HepG2 (cell line): Measurements from ENCODE around the gene MEPCE. TPM values are rescaled to one million over a fixed set of nuclear protein-coding genes. Genes with fewer than 3 reads are reported as not detected.

Source experiments
- FUBP1 ChIP-seq: sonication (generic); formaldehyde crosslinking; IDR thresholded peaks from 2 replicates; pipeline ENCODE4 v1.5.1; 2020; ENCODE audit warnings: missing genetic modification reagents, mild to moderate bottlenecking, borderline replicate concordance
- IKZF1 ChIP-seq: fragments of 450-650 bp; IDR thresholded peaks from 2 replicates; pipeline ENCODE4 v1.7.1; 2016
- SKI ChIP-seq: fragments of 450-650 bp; IDR thresholded peaks from one replicate; pipeline ENCODE4 v1.6.1; 2018; ENCODE audit warnings: mild to moderate bottlenecking; ENCODE audit not compliant: partially characterized antibody
- SRY ChIP-seq: sonication (generic); formaldehyde crosslinking; IDR thresholded peaks from 2 replicates; pipeline ENCODE4 v1.8.0; 2022; ENCODE audit warnings: mild to moderate bottlenecking, missing genetic modification reagents
- TAF1 ChIP-seq: sonication (generic); formaldehyde crosslinking; IDR thresholded peaks from 2 replicates; pipeline ENCODE4 v1.4.0; 2020; ENCODE audit warnings: missing genetic modification reagents
- ZBTB43 ChIP-seq: sonication (generic); formaldehyde crosslinking; conservative IDR thresholded peaks from 2 replicates; pipeline ENCODE4 v1.4.0; 2020; ENCODE audit warnings: missing genetic modification reagents
- ZMAT3 ChIP-seq: sonication (generic); formaldehyde crosslinking; conservative IDR thresholded peaks from 2 replicates; pipeline ENCODE4 v1.7.0; 2021; ENCODE audit warnings: missing genetic modification reagents
- ZMYM2 ChIP-seq: sonication (generic); formaldehyde crosslinking; IDR thresholded peaks from 2 replicates; pipeline ENCODE4 v1.8.0; 2022; ENCODE audit warnings: mild to moderate bottlenecking, missing genetic modification reagents
- ZNF275 ChIP-seq: sonication (generic); formaldehyde crosslinking; IDR thresholded peaks from 2 replicates; pipeline ENCODE4 v1.8.0; 2022; ENCODE audit warnings: missing genetic modification reagents, mild to moderate bottlenecking, inconsistent platforms, borderline replicate concordance
- ZNF501 ChIP-seq: sonication (generic); formaldehyde crosslinking; IDR thresholded peaks from 2 replicates; pipeline ENCODE4 v1.5.1; 2020; ENCODE audit warnings: mild to moderate bottlenecking, moderate library complexity, missing genetic modification reagents
- ZNF503 ChIP-seq: sonication (generic); formaldehyde crosslinking; IDR thresholded peaks from 2 replicates; pipeline ENCODE4 v1.4.0; 2020; ENCODE audit warnings: missing genetic modification reagents
- ZNF703 ChIP-seq: sonication (generic); formaldehyde crosslinking; IDR thresholded peaks from 2 replicates; pipeline ENCODE4 v1.5.1; 2020; ENCODE audit warnings: missing genetic modification reagents, mild to moderate bottlenecking, moderate library complexity, borderline replicate concordance
- ZNF772 ChIP-seq: sonication (generic); formaldehyde crosslinking; IDR thresholded peaks from 2 replicates; pipeline ENCODE4 v1.5.0; 2020; ENCODE audit warnings: mild to moderate bottlenecking, missing genetic modification reagents
- ZNF792 ChIP-seq: IDR thresholded peaks from 2 replicates; pipeline ENCODE4 v1.6.1; 2016
- ZNF883 ChIP-seq: sonication (generic); formaldehyde crosslinking; IDR thresholded peaks from 2 replicates; pipeline ENCODE4 v1.5.1; 2020; ENCODE audit warnings: mild to moderate bottlenecking, missing genetic modification reagents; ENCODE audit errors: not compliant biosample characterization
- ZNF891 ChIP-seq: sonication (generic); formaldehyde crosslinking; IDR thresholded peaks from 2 replicates; pipeline ENCODE4 v1.5.0; 2020; ENCODE audit warnings: mild to moderate bottlenecking, missing genetic modification reagents
- polyA plus RNA-seq, 8 experiments: library from polyadenylated mRNA; depleted of rRNA in 3 of 8; stranded (reverse) in 7 of 8; unstranded in 1 of 8; fragments of >200 nt; fragmentation: Illumina TruSeq in 4 of 8; extraction: Trizol in 4 of 8; gene quantifications; 2 replicates each; pipeline versions ENCODE4 v1.2.1 to v1.2.3, GENCODE V29; 2011 to 2016; ENCODE audit warnings: low read depth in 4 of 8, missing spikeins in 1 of 8, mixed read lengths in 1 of 8; ENCODE audit not compliant: insufficient read depth in 1 of 8
- total RNA-seq, 5 experiments: library from RNA; depleted of rRNA; stranded (reverse); fragments of >200 nt; fragmentation: Illumina TruSeq; extraction: Trizol; gene quantifications; 2 replicates each; pipeline ENCODE4 v1.2.3, GENCODE V29; 2016; ENCODE audit warnings: low read depth in 1 of 5
- TF ChIP-seq, protein P1 (sequence below): sonication (generic); formaldehyde crosslinking; conservative IDR thresholded peaks from 2 replicates; pipeline ENCODE4 v1.4.0; 2020; ENCODE audit warnings: missing genetic modification reagents
- TF ChIP-seq, protein P2 (sequence below): sonication (generic); formaldehyde crosslinking; conservative IDR thresholded peaks from 2 replicates; pipeline ENCODE4 v1.8.0; 2022; ENCODE audit warnings: low read depth, missing genetic modification reagents

Gene MEPCE
- total and polyA plus RNA-seq, 2 of the 13 experiments (the other 11 are each of a cell fraction or from before 2014, with no cell fraction given), result 12.3 to 26.0 TPM

GRCh38 chr7:100429637-100430492 lies at the start of gene MEPCE (continued):
- TF ChIP-seq ZNF503 (CRISPR knock-in tag), result 0 out of 2 replicates have a peak, but pooled peaks have one; percentile 28
- no peak for TF ChIP-seq ZBTB43 (CRISPR knock-in tag)
- TF ChIP-seq ZMYM2 (CRISPR knock-in tag), result no peak
- TF ChIP-seq ZNF792 (CRISPR knock-in tag), result no peak; the same call in 1 of the 2 replicates
- peak; percentile 42; the same call in 1 of the 2 replicates for TF ChIP-seq ZNF772 (CRISPR knock-in tag)
- peak; percentile 52 for TF ChIP-seq TAF1 (CRISPR knock-in tag)
- TF ChIP-seq SRY (CRISPR knock-in tag), result no peak
- no peak for TF ChIP-seq SKI
- TF ChIP-seq, protein P1, sequence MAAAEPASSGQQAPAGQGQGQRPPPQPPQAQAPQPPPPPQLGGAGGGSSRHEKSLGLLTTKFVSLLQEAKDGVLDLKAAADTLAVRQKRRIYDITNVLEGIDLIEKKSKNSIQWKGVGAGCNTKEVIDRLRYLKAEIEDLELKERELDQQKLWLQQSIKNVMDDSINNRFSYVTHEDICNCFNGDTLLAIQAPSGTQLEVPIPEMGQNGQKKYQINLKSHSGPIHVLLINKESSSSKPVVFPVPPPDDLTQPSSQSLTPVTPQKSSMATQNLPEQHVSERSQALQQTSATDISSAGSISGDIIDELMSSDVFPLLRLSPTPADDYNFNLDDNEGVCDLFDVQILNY (CRISPR knock-in tag), result peak; percentile 42; the same call in 1 of the 2 replicates
- no peak for TF ChIP-seq ZNF703 (CRISPR knock-in tag)
- peak; percentile 15; the same call in 1 of the 2 replicates for TF ChIP-seq ZNF891
- peak; percentile 45; the same call in 1 of the 2 replicates for TF ChIP-seq ZNF501 (CRISPR knock-in tag)
- TF ChIP-seq ZMAT3 (CRISPR knock-in tag), result peak; percentile 71; the same call in 1 of the 2 replicates
- no peak for TF ChIP-seq FUBP1
- TF ChIP-seq ZNF883 (CRISPR knock-in tag), result peak; percentile 45
- TF ChIP-seq, protein P2, sequence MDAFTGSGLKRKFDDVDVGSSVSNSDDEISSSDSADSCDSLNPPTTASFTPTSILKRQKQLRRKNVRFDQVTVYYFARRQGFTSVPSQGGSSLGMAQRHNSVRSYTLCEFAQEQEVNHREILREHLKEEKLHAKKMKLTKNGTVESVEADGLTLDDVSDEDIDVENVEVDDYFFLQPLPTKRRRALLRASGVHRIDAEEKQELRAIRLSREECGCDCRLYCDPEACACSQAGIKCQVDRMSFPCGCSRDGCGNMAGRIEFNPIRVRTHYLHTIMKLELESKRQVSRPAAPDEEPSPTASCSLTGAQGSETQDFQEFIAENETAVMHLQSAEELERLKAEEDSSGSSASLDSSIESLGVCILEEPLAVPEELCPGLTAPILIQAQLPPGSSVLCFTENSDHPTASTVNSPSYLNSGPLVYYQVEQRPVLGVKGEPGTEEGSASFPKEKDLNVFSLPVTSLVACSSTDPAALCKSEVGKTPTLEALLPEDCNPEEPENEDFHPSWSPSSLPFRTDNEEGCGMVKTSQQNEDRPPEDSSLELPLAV (CRISPR knock-in tag), result no peak
- no peak for TF ChIP-seq IKZF1
- peak; percentile 58; the same call in 1 of the 2 replicates for TF ChIP-seq ZNF275 (CRISPR knock-in tag)
